Naive thymus-derived CD4-positive, alpha-beta T cell (primary cell): ENCODE measurements around the gene CACNA1C. TPM values are rescaled to one million over a fixed set of nuclear protein-coding genes. Genes with fewer than 3 reads are reported as not detected.

Source experiments
- ATAC-seq: fragments of 150-1000 bp; cut with Tn5 transposase; 2 replicates; pipeline ENCODE4 v1.10.0; 2021; ENCODE audit warnings: mild to moderate bottlenecking, moderate library complexity
- CTCF ChIA-PET: fragments of 350-600 bp; sonication (Branson Sonifier 250); formaldehyde crosslinking; loops from one replicate; lab custom pipeline; 2021; ENCODE audit warnings: antibody characterized with exemption; lab: Charles Lee
- POLR2A ChIA-PET: fragments of 350-600 bp; sonication (Branson Sonifier 250); formaldehyde crosslinking; loops from one replicate; lab custom pipeline; 2021; ENCODE audit warnings: antibody characterized with exemption, inconsistent platforms; lab: Charles Lee
- DNase-seq, 9 donors: peaks; one replicate each; pipeline versions ENCODE4 v3.0.0 to v3.0.0-alpha.2; 2020 to 2022; ENCODE audit warnings: mixed read lengths in 1 of 9
- H3K27ac ChIP-seq: one replicate; pipeline ENCODE4 v1.7.0; 2013; ENCODE audit warnings: mild to moderate bottlenecking, low read depth, low read length, moderate library complexity
- H3K27me3 ChIP-seq, 2 donors: one replicate each; pipeline ENCODE4 v1.7.0; 2013; ENCODE audit warnings: low read length in 2 of 2, mild to moderate bottlenecking in 2 of 2, moderate library complexity in 2 of 2; ENCODE audit not compliant: control insufficient read depth in 2 of 2, insufficient read depth in 2 of 2
- H3K36me3 ChIP-seq, 3 experiments: 1 replicate in 2 of 3; 2 replicates in 1 of 3; pipeline ENCODE4 v1.7.0; 2013; ENCODE audit warnings: low read length in 3 of 3, mild to moderate bottlenecking in 3 of 3, moderate library complexity in 1 of 3; ENCODE audit not compliant: insufficient read depth in 3 of 3, control insufficient read depth in 2 of 3
- H3K4me1 ChIP-seq, 2 donors: one replicate each; pipeline ENCODE4 v1.7.0; 2013; ENCODE audit warnings: low read length in 2 of 2, mild to moderate bottlenecking in 2 of 2, moderate library complexity in 1 of 2; ENCODE audit not compliant: control insufficient read depth in 2 of 2, insufficient read depth in 2 of 2
- H3K4me3 ChIP-seq: 2 replicates; pipeline ENCODE4 v1.7.0; 2013; ENCODE audit warnings: mild to moderate bottlenecking, low read length
- H3K9me3 ChIP-seq, 3 experiments: 1 replicate in 2 of 3; 2 replicates in 1 of 3; pipeline ENCODE4 v1.7.0; 2013; ENCODE audit warnings: low read length in 3 of 3; ENCODE audit not compliant: control insufficient read depth in 2 of 3
- H3K27ac Mint-ChIP-seq, 9 donors: one replicate each; pipeline ENCODE4 v1.8.0; 2020 to 2022; ENCODE audit warnings: mixed read lengths in 9 of 9, mild to moderate bottlenecking in 8 of 9, moderate library complexity in 5 of 9, inconsistent platforms in 2 of 9
- H3K27me3 Mint-ChIP-seq, 5 donors: one replicate each; pipeline ENCODE4 v1.8.0; 2021 to 2022; ENCODE audit warnings: mixed read lengths in 5 of 5, mild to moderate bottlenecking in 1 of 5
- H3K36me3 Mint-ChIP-seq, 5 donors: one replicate each; pipeline ENCODE4 v1.8.0; 2020 to 2022; ENCODE audit warnings: mixed read lengths in 5 of 5, mild to moderate bottlenecking in 3 of 5, inconsistent platforms in 1 of 5
- H3K4me1 Mint-ChIP-seq, 7 donors: one replicate each; pipeline ENCODE4 v1.8.0; 2020 to 2022; ENCODE audit warnings: mixed read lengths in 7 of 7, mild to moderate bottlenecking in 3 of 7, inconsistent platforms in 1 of 7
- H3K4me3 Mint-ChIP-seq, 10 donors: one replicate each; pipeline ENCODE4 v1.8.0; 2020 to 2022; ENCODE audit warnings: mild to moderate bottlenecking in 10 of 10, mixed read lengths in 10 of 10, moderate library complexity in 6 of 10, inconsistent platforms in 2 of 10
- H3K9me3 Mint-ChIP-seq, 11 donors: one replicate each; pipeline ENCODE4 v1.8.0; 2020 to 2022; ENCODE audit warnings: mixed read lengths in 11 of 11, mild to moderate bottlenecking in 4 of 11, inconsistent platforms in 1 of 11, moderate library complexity in 1 of 11
- intact Hi-C, 2 donors: fragments of 100-400 bp; cut with micrococcal nuclease; formaldehyde crosslinking; loops; one replicate each; pipeline ENCODE4 v1.15.1; 2023
- polyA plus RNA-seq, 2 donors: library from polyadenylated mRNA; unstranded; fragments of 300-500 nt; fragmentation: Illumina TruSeq; gene quantifications; one replicate each; pipeline ENCODE4 v1.2.3, GENCODE V29; 2021
- total RNA-seq, 6 experiments: library from RNA in 5 of 6; stranded (reverse) in 5 of 6; gene quantifications; 1 replicate in 5 of 6; 2 replicates in 1 of 6; pipeline ENCODE4 v1.2.3 and lab custom pipeline; 2021 to 2026

CACNA1C gene
- total and polyA plus RNA-seq, 7 experiments from 2014 or later = 0.04 to 0.48 (median 0.08) TPM

- Mint-ChIP-seq H3K27ac (no peak overlapping the region), H3K4me1 (peaks cover 0 to 2% (median 0%) of the 10 kb centered on the region in 7 donors), H3K9me3 (peaks cover 0 to 9% (median 0%) of the 10 kb centered on the region in 11 donors), H3K4me3 (no peak overlapping the region), H3K27me3 (peaks cover 0 to 22% (median 9%) of the 10 kb centered on the region in 5 donors), H3K36me3 (no peaks in the 10 kb centered on the region)
- Histone ChIP-seq H3K27ac (no peak overlapping the region), H3K4me3 (no peak overlapping the region), H3K9me3 (no peaks in the 10 kb centered on the region), H3K36me3 (no peaks in the 10 kb centered on the region), H3K4me1 (no peaks in the 10 kb centered on the region), H3K27me3 (no peaks in the 10 kb centered on the region)
- DNase-seq (no peak), ATAC-seq (no peak)
- ChIA-PET POLR2A (interaction anchor here (0.6 kb wide), 1 partner anchor 1188 kb away, joined by 5 read pairs; no protein-coding TSS in a partner anchor), CTCF (no interaction called here)
- intact Hi-C loops = no loop called here
Observed at GRCh38 chr12:2439332-2440100, 386.7 kb downstream of the CACNA1C start.

- H3K36me3 ChIP-seq = no peaks in the 10 kb centered on the region
- no peaks in the 10 kb centered on the region for H3K27me3 ChIP-seq
- no peak overlapping the region for H3K4me3 ChIP-seq
- H3K27ac Mint-ChIP-seq = no peak overlapping the region
- POLR2A ChIA-PET = no interaction called here
- H3K4me3 Mint-ChIP-seq = no peak overlapping the region
- DNase-seq (no peak), ATAC-seq (no peak)
- no peaks in the 10 kb centered on the region for H3K4me1 Mint-ChIP-seq
- H3K4me1 ChIP-seq = no peaks in the 10 kb centered on the region
- H3K36me3 Mint-ChIP-seq = no peaks in the 10 kb centered on the region
- H3K9me3 Mint-ChIP-seq = peaks cover 0 to 5% (median 0%) of the 10 kb centered on the region in 11 donors
- intact Hi-C loops = no loop called here
- CTCF ChIA-PET = no interaction called here
- H3K27ac ChIP-seq = no peak overlapping the region
- H3K9me3 ChIP-seq = no peaks in the 10 kb centered on the region
- H3K27me3 Mint-ChIP-seq = peaks cover 4 to 26% (median 11%) of the 10 kb centered on the region in 5 donors
Observed at GRCh38 chr12:2443776-2444175, 391.0 kb downstream of the CACNA1C start.

DNA sequence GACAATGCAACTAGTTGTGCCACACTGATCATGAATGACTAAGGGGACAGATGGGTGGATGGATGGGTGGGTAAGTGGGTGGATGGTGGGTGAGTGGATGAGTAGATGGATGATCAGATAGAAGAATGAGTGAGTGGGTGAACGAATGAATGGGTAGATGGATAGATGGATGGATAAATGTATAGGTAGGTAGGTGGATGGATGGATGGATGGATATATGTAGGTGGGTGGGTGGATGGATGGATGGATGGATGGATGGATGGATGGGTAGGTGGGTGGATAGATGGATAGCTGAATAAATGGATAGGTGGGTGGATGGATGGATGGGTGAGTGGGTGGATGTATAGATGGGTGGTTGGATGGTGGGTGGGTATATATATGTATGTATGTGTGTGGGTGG lies 393.2 kb downstream of the CACNA1C start:
- intact Hi-C loops = no loop called here
- no peaks in the 10 kb centered on the region for H3K27me3 ChIP-seq
- H3K4me1 ChIP-seq = no peaks in the 10 kb centered on the region
- Mint-ChIP-seq H3K27me3 (peaks cover 4 to 20% (median 11%) of the 10 kb centered on the region in 5 donors), H3K4me1 (peaks cover 0 to 6% (median 0%) of the 10 kb centered on the region in 7 donors), H3K27ac (no peak overlapping the region), H3K9me3 (peaks cover 0 to 5% (median 0%) of the 10 kb centered on the region in 11 donors), H3K36me3 (no peaks in the 10 kb centered on the region), H3K4me3 (no peak overlapping the region)
- CTCF ChIA-PET = no interaction called here
- H3K4me3 ChIP-seq = no peak overlapping the region
- H3K9me3 ChIP-seq = no peaks in the 10 kb centered on the region
- H3K27ac ChIP-seq = no peak overlapping the region
- POLR2A ChIA-PET = no interaction called here
- ATAC-seq (no peak), DNase-seq (no peak)
- H3K36me3 ChIP-seq = no peaks in the 10 kb centered on the region

- ATAC-seq = no peak
- Histone ChIP-seq H3K4me3 (no peak overlapping the region), H3K4me1 (no peaks in the 10 kb centered on the region), H3K36me3 (no peaks in the 10 kb centered on the region), H3K27me3 (no peaks in the 10 kb centered on the region), H3K27ac (no peak overlapping the region), H3K9me3 (no peaks in the 10 kb centered on the region)
- ChIA-PET CTCF (no interaction called here), POLR2A (no interaction called here)
- H3K4me1 Mint-ChIP-seq = peaks cover 0 to 6% (median 0%) of the 10 kb centered on the region in 7 donors
- intact Hi-C loops = no loop called here
- peaks cover 0 to 3% (median 0%) of the 10 kb centered on the region in 11 donors for H3K9me3 Mint-ChIP-seq
- H3K27me3 Mint-ChIP-seq = peaks cover 3 to 20% (median 9%) of the 10 kb centered on the region in 5 donors
- DNase-seq = no peak
- no peak overlapping the region for H3K27ac Mint-ChIP-seq
- no peaks in the 10 kb centered on the region for H3K36me3 Mint-ChIP-seq
- H3K4me3 Mint-ChIP-seq = no peak overlapping the region
Observed at GRCh38 chr12:2447861-2448260, 395.1 kb downstream of the CACNA1C start.

DNA sequence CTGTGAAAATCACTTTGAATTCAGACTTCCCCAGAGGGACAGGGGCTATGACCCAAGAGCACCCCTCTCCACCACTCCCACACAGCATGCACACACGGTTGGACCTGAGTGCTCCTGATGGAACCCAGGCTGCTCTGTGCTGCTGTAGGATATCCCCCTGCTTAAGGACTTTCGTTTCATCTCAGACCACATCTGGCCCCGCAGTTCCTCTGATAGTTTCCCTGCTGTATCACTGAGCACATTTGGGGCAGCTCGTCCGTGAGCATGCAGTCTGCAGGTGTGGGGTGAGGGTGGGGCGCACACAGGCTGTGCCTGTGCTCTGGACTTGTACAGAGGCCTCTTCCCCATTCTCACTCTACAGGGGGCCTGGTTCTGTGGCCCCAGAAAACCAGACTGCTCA lies 396.8 kb downstream of the CACNA1C start:
- Histone ChIP-seq H3K36me3 (no peaks in the 10 kb centered on the region), H3K27ac (no peak overlapping the region), H3K4me1 (no peaks in the 10 kb centered on the region), H3K27me3 (no peaks in the 10 kb centered on the region), H3K4me3 (no peak overlapping the region), H3K9me3 (no peaks in the 10 kb centered on the region)
- intact Hi-C loops = no loop called here
- no peaks in the 10 kb centered on the region for H3K36me3 Mint-ChIP-seq
- CTCF ChIA-PET = no interaction called here
- H3K4me1 Mint-ChIP-seq = peaks cover 0 to 6% (median 0%) of the 10 kb centered on the region in 7 donors
- H3K27me3 Mint-ChIP-seq = peaks cover 3 to 18% (median 7%) of the 10 kb centered on the region in 5 donors
- POLR2A ChIA-PET = no interaction called here
- H3K9me3 Mint-ChIP-seq = peaks cover 0 to 3% (median 0%) of the 10 kb centered on the region in 11 donors
- ATAC-seq = no peak
- H3K4me3 Mint-ChIP-seq = no peak overlapping the region
- no peak overlapping the region for H3K27ac Mint-ChIP-seq
- no peak for DNase-seq

GRCh38 chr12:2450553-2450952 lies 397.8 kb downstream of the CACNA1C start:
- ATAC-seq (no peak), DNase-seq (no peak)
- CTCF ChIA-PET = no interaction called here
- POLR2A ChIA-PET = no interaction called here
- no peaks in the 10 kb centered on the region for H3K36me3 Mint-ChIP-seq
- H3K27ac Mint-ChIP-seq = no peak overlapping the region
- no peak overlapping the region for H3K4me3 Mint-ChIP-seq
- H3K27me3 Mint-ChIP-seq = peaks cover 0 to 8% (median 3%) of the 10 kb centered on the region in 5 donors
- H3K27ac ChIP-seq = no peak overlapping the region
- no peak overlapping the region for H3K4me3 ChIP-seq
- peaks cover 0 to 6% (median 0%) of the 10 kb centered on the region in 7 donors for H3K4me1 Mint-ChIP-seq
- no peaks in the 10 kb centered on the region for H3K36me3 ChIP-seq
- no peaks in the 10 kb centered on the region for H3K27me3 ChIP-seq
- H3K4me1 ChIP-seq = no peaks in the 10 kb centered on the region
- no peaks in the 10 kb centered on the region for H3K9me3 ChIP-seq
- intact Hi-C loops = no loop called here
- peaks cover 0 to 2% (median 0%) of the 10 kb centered on the region in 11 donors for H3K9me3 Mint-ChIP-seq

DNA sequence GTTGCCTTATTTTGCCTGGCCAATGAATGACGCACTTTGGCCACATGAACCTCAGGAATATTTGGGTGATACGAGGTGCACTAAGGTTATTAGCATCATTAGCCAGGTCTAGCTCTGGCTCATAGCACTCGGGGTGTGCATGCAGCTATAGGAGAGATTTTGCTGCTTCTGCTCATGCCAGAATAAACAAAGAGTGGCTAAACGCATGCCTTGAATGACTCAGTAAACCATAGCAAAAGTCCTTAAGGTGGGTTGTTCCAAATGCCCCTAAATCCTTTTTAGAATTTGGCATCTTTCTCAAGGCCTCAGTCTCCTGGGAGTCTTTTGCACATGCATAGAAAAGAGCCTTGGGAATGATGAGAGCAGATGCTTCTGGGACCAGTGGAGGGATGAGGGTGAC lies 398.2 kb downstream of the CACNA1C start:
- ATAC-seq = no peak
- peaks cover 0 to 6% (median 3%) of the 10 kb centered on the region in 5 donors for H3K27me3 Mint-ChIP-seq
- no peaks in the 10 kb centered on the region for H3K36me3 Mint-ChIP-seq
- ChIA-PET CTCF (no interaction called here), POLR2A (no interaction called here)
- DNase-seq = no peak
- H3K4me1 Mint-ChIP-seq = peaks cover 0 to 6% (median 0%) of the 10 kb centered on the region in 7 donors
- intact Hi-C loops = no loop called here
- no peak overlapping the region for H3K27ac ChIP-seq
- H3K4me3 Mint-ChIP-seq = no peak overlapping the region
- no peaks in the 10 kb centered on the region for H3K36me3 ChIP-seq
- no peak overlapping the region for H3K4me3 ChIP-seq
- H3K9me3 Mint-ChIP-seq = peaks cover 0 to 2% (median 0%) of the 10 kb centered on the region in 11 donors
- no peak overlapping the region for H3K27ac Mint-ChIP-seq
- no peaks in the 10 kb centered on the region for H3K9me3 ChIP-seq
- H3K4me1 ChIP-seq = no peaks in the 10 kb centered on the region
- no peaks in the 10 kb centered on the region for H3K27me3 ChIP-seq
